Tibial artery (tissue), 4 donors: ENCODE data around the gene SLC6A4.
A peak's percentile ranks its signal among the peaks of the same experiment; 100 is the strongest.

Experiments used
- DNase-seq, 2 donors: peaks; one replicate each; pipeline ENCODE4 v3.0.0-alpha.2; 2019
- H3K27ac ChIP-seq, 2 donors: fragments of 200-600 bp; sonication (generic) in 1 of 2; 1 replicate in 1 of 2; 2 replicates in 1 of 2; pipeline ENCODE4 v1.5.1; 2018 to 2019; ENCODE audit warnings: mild to moderate bottlenecking in 1 of 2
- H3K27me3 ChIP-seq, 2 donors: fragments of 200-600 bp; sonication (generic) in 1 of 2; one replicate each; pipeline versions ENCODE4 v1.5.1 to v1.6.0; 2016 to 2019
- H3K36me3 ChIP-seq, 3 donors: fragments of 200-600 bp; sonication (generic) in 2 of 3; one replicate each; pipeline ENCODE4 v1.5.1; 2016 to 2019; ENCODE audit warnings: mild to moderate bottlenecking in 2 of 3
- H3K4me1 ChIP-seq, 4 donors: fragments of 200-600 bp; sonication (generic) in 2 of 4; 1 replicate in 3 of 4; 2 replicates in 1 of 4; pipeline ENCODE4 v1.5.1; 2016 to 2019
- H3K4me3 ChIP-seq, 2 donors: fragments of 200-600 bp; sonication (generic) in 1 of 2; 1 replicate in 1 of 2; 2 replicates in 1 of 2; pipeline ENCODE4 v1.5.1; 2018 to 2019; ENCODE audit warnings: mild to moderate bottlenecking in 2 of 2
- H3K9me3 ChIP-seq, 3 donors: fragments of 200-600 bp; sonication (generic) in 1 of 3; one replicate each; pipeline ENCODE4 v1.5.1; 2016 to 2019
- intact Hi-C: fragments of 100-400 bp; cut with DNase I; formaldehyde crosslinking; loops from one replicate; pipeline ENCODE4 v1.15.0; 2023; ENCODE audit warnings: low total_unique reads
- TF ChIP-seq, protein P1 (sequence below), 2 experiments: fragments of 200-600 bp in 1 of 2; fragments of 450-650 bp in 1 of 2; IDR thresholded peaks; one replicate each; pipeline ENCODE4 v1.5.1; 2017 to 2019; ENCODE audit warnings: antibody characterized with exemption in 2 of 2, mild to moderate bottlenecking in 1 of 2, moderate library complexity in 1 of 2

Gene SLC6A4

DNA sequence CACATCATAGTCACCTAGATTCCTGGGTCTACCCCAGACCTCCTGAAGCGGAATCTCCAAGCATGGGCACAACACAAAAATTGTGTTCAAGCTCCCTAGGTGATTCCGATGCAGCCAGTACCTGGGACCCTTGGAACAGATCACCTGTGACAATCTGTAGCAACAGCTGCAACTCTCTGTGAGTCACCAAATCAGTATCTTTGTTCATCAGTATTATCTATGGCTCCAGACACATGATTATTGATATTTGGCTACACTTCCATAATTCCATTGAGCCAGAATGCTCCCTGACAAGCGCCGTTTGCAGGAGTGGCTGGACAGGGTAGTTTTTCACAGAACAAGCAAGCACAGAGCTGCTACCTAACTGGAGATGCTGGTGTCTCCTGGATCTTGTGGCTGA lies 16.2 kb downstream of the SLC6A4 start:
- DNase-seq = no peak
- Histone ChIP-seq H3K27me3 (no peaks in the 10 kb centered on the region), H3K4me1 (no peaks in the 10 kb centered on the region), H3K9me3 (no peaks in the 10 kb centered on the region), H3K27ac (no peak overlapping the region), H3K4me3 (no peak overlapping the region), H3K36me3 (no peaks in the 10 kb centered on the region)
- TF ChIP-seq, protein P1, sequence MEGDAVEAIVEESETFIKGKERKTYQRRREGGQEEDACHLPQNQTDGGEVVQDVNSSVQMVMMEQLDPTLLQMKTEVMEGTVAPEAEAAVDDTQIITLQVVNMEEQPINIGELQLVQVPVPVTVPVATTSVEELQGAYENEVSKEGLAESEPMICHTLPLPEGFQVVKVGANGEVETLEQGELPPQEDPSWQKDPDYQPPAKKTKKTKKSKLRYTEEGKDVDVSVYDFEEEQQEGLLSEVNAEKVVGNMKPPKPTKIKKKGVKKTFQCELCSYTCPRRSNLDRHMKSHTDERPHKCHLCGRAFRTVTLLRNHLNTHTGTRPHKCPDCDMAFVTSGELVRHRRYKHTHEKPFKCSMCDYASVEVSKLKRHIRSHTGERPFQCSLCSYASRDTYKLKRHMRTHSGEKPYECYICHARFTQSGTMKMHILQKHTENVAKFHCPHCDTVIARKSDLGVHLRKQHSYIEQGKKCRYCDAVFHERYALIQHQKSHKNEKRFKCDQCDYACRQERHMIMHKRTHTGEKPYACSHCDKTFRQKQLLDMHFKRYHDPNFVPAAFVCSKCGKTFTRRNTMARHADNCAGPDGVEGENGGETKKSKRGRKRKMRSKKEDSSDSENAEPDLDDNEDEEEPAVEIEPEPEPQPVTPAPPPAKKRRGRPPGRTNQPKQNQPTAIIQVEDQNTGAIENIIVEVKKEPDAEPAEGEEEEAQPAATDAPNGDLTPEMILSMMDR (IDR thresholded peaks at IDR 0.05) = no peak
- intact Hi-C loops = no loop called here

DNA sequence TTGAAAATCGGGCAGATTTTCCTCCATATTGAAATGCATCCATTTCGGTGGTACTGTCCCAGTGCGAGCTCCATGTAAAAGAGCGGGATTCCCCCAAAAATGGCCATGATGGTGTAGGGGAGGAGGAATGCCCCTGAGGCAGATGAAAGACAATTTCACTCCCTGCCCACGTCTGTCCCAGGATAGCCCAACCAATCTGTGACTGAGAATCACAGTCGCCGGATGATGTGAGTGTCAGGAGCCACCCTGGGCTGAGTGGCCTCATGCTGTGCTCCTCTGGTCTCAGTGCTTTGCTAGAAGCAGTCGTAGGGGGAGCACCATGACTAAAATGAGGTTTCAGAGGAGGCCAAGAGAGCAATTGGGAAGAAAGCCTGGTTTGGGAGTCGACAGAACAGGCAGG lies 16.7 kb downstream of the SLC6A4 start:
- Histone ChIP-seq H3K4me3 (no peak overlapping the region), H3K27ac (no peak overlapping the region), H3K27me3 (no peaks in the 10 kb centered on the region), H3K36me3 (no peaks in the 10 kb centered on the region), H3K9me3 (no peaks in the 10 kb centered on the region), H3K4me1 (no peaks in the 10 kb centered on the region)
- TF ChIP-seq, protein P1 (IDR thresholded peaks at IDR 0.05) = no peak
- intact Hi-C loops = no loop called here
- no peak for DNase-seq

DNA sequence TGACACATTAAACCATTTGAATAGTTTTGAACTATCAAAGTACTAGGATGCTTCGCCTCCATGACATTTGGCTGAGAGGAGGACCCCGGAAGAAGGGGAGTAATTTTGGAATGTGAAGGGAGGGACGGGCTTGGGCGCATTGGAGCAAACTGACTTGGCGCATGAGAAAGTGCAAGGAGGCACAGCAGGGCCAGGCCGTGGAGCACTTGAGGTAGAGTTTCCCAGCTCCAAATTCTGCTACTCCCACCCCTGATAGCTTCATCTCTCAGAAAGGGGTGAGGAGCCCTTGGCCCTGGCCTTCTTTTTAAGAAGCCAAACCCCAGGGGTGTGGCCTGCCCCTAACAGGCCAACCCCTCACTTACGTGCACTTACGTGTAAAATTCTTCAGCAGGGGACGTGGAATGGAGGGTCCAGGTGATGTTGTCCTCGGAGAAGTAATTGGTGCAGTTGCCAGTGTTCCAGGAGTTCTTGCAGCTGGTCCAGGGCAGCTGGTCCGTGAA lies 17.7 kb downstream of the SLC6A4 start:
- H3K27ac ChIP-seq = no peak overlapping the region
- H3K4me3 ChIP-seq = no peak overlapping the region
- intact Hi-C loops = no loop called here
- peak in 1 of 2 donors; percentile 34 for DNase-seq
- no peaks in the 10 kb centered on the region for H3K4me1 ChIP-seq
- no peaks in the 10 kb centered on the region for H3K36me3 ChIP-seq
- H3K27me3 ChIP-seq = no peaks in the 10 kb centered on the region
- no peaks in the 10 kb centered on the region for H3K9me3 ChIP-seq
- TF ChIP-seq, protein P1 (IDR thresholded peaks at IDR 0.05) = no peak

DNA sequence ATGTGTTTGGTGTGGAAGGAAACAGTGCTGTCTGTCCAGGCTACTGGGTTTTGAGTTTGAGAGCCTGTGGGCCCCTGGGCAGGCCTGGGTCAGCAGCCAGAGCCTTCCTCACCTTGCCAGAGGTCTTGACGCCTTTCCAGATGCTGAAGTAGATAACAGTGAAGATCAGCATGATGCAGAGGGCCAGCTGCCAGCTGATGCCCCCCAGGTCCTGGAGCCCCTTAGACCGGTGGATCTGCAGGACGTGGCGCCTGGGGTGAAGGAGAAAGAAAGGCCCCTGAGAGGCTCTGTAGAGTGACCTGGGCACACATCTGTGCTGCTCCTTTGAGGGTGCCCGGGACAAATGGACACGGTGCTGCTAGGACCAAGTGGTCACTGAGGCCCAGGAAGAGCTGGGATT lies 18.4 kb downstream of the SLC6A4 start:
- H3K27ac ChIP-seq = no peak overlapping the region
- DNase-seq = peak in 1 of 2 donors; percentile 58
- H3K4me3 ChIP-seq = no peak overlapping the region
- H3K36me3 ChIP-seq = no peaks in the 10 kb centered on the region
- H3K27me3 ChIP-seq = no peaks in the 10 kb centered on the region
- H3K9me3 ChIP-seq = no peaks in the 10 kb centered on the region
- intact Hi-C loops = no loop called here
- no peaks in the 10 kb centered on the region for H3K4me1 ChIP-seq
- TF ChIP-seq, protein P1 (IDR thresholded peaks at IDR 0.05) = no peak

DNA sequence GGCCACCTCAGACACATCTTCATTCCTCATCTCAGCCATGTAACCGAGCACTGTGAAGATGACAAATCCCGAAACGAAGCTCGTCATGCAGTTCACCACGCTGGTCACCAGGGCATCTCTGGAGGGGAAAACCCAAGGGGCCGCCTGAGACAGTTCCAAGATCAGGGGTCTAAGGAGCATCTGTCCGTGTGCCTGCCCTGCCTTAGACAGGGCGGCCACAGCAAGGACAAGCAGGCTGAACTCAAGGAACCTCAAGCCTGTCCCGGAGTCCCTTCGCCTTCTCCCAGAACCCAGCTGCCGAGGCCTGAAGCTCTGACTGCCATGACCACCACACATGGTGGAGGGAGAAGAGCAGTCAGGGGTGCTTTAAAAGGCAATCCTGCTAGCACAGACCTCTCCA lies 22.7 kb downstream of the SLC6A4 start:
- TF ChIP-seq, protein P1 (IDR thresholded peaks at IDR 0.05) = no peak

DNA sequence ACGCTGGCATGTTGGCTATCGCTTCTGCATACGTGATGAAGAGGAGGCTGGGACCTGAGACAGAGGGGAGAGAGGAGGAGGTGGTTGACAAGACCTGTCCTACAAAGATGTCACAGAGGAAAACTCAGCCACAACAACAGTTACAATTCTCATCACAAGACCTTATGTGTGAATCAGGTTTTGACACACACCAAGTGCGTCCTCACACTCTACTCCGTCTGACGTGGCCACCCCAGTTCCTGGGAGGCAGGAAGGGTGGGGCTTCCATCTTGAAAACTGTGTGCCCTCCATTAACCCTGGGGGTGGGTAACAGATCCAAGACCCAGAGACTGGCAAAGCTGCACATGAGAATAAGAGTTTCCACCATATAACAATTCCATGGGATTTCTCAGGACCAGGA lies 24.1 kb downstream of the SLC6A4 start:
- H3K4me1 ChIP-seq = no peaks in the 10 kb centered on the region
- H3K9me3 ChIP-seq = no peaks in the 10 kb centered on the region
- H3K27me3 ChIP-seq = no peaks in the 10 kb centered on the region
- intact Hi-C loops = no loop called here
- TF ChIP-seq, protein P1 (IDR thresholded peaks at IDR 0.05) = no peak
- DNase-seq = no peak
- no peak overlapping the region for H3K4me3 ChIP-seq
- H3K36me3 ChIP-seq = no peaks in the 10 kb centered on the region
- H3K27ac ChIP-seq = no peak overlapping the region

More for the DNA sequence above, 22.7 kb downstream of the SLC6A4 start:
- H3K36me3 ChIP-seq = no peaks in the 10 kb centered on the region
- H3K27me3 ChIP-seq = no peaks in the 10 kb centered on the region
- intact Hi-C loops = no loop called here
- H3K27ac ChIP-seq = no peak overlapping the region
- DNase-seq = peak in 1 of 2 donors; percentile 52
- no peak overlapping the region for H3K4me3 ChIP-seq
- no peaks in the 10 kb centered on the region for H3K9me3 ChIP-seq
- H3K4me1 ChIP-seq = no peaks in the 10 kb centered on the region
